ENCODE measurements around the gene CPLX3.
A peak's percentile ranks its signal among the peaks of the same experiment; 100 is the strongest.
"Not testable (repeated sequence)": the region's sequence is repeated elsewhere in the genome, so short reads cannot be mapped to it uniquely, and the experiment has no call there.

Gene CPLX3

GRCh38 chr15:74826364-74826819 is at the start of gene CPLX3:
CPLX3 (plus strand) TSS chr15:74826627; CDS start chr15:74826704, 77 bp downstream.
- DNase-seq = peak; percentile 76

DNA sequence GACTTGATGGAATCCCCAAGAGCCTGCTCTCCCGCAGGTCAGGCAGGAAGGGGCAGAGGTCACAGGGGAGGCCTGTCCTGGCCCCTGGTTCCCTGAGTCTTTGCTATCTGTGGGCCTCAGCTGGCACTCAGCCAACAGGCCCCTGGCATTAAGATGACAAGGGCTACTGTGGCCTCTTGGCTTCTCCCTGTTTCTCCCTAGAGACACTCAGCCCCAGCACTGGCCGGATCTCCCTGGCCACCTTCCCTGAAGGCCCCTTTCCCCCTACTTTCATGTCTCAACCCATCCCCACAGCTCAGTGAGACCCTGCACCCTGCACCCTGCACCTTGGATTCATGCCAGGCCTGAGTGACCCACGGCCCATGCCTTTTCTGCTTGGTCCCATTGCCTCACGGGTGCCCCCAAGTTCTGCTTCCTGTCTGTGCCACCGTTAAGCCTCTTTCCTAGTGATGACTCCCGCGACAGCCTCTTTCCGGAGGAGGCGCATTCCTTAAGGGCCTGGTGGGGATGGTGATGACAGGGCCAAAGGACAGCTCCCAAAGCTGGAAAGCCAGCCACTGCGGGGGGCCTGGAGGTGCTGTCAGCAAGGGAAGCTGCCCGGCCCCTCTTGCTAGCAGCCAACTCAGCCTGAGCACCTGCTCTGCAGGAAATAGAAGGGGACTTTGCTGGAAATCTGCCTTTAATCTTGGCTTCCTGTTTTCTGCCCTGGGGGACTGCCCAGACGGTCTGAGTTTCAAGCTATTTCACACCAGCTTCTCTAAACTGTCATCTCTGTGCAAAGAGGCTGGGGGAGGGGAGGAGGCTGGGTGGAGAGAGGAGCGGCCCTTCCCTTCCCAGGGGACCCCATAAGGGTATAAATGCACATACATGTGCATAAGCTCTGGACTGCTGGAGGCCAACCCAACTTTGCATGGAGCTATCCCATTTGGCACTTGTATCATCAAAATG is 49.3 kb upstream of the CPLX3 start:
- peak; percentile 48 for DNase-seq

DNA sequence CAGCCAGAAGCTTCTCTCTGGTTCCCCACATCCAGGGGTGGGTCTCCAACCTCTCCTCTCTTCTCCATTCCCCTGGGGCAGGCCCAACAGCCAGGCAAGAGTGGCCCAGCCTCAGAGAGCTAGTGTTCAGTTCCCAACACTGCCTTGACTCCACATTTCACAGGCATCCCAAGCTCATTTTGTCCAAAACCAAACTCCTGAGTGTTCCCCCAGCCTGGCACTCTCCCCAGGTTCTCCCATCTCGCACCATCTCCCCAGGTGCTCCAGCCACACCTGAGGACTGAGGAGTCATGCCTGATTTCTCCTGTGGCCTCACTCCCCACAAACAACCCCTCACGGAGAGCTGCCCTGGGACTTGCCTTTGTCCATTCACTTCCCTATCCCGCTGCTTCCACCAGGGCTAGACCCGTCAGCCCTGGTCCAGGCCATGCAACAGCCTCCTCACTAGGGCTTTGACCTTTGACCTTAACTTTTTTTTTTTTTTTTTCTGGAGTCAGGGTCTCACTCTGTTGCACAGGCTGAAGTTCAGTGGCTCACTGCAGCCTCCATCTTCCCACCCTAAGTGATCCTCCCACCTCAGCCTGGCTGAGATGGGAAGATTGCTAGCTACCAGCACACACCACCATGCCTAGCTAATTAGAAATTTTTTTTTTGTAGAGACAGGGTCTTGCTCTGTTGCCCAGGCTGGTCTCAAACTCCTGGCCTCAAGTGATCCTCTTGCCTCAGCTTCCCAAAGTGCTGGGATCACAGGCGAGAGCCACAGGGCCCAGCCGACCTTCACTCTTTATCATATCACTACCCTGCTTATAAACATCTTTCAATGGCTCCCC is 48.4 kb upstream of the CPLX3 start:
- DNase-seq = no peak

GRCh38 chr15:74778599-74778970 is 47.8 kb upstream of the CPLX3 start:
- no peak for DNase-seq

DNA sequence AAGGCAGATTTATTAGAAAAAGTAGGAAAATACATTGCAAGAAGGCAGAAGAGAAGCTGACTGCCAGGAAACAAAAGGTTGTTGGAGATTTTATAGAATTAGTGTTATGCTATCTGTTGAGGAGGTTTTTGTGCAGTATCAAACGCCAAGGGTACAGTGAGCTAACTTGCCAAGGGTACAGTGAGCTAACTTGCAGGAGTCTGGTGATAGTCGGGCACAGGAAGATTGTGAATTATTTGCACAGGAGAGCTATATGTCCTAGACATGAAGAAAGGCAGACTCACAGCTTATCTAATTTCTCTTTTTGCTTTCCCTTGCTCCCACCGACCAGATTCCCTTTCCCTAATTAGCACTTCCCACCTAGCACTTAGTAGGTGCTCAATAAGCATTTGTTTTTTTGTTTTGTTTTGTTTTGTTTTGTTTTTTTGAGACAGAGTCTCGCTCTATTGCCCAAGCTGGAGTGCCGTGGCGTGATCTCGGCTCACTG is 47.2 kb upstream of the CPLX3 start:
- no peak for DNase-seq

GRCh38 chr15:74780523-74781430 is 45.6 kb upstream of the CPLX3 start:
- no peak for DNase-seq

- DNase-seq = peak; percentile 88
These were observed 44.8 kb upstream of the CPLX3 start, which contains the start of gene CSK for GRCh38 chr15:74781431-74782258. CSK (plus strand) TSS chr15:74782080; CDS start chr15:74798298, 16,218 bp downstream.

DNA sequence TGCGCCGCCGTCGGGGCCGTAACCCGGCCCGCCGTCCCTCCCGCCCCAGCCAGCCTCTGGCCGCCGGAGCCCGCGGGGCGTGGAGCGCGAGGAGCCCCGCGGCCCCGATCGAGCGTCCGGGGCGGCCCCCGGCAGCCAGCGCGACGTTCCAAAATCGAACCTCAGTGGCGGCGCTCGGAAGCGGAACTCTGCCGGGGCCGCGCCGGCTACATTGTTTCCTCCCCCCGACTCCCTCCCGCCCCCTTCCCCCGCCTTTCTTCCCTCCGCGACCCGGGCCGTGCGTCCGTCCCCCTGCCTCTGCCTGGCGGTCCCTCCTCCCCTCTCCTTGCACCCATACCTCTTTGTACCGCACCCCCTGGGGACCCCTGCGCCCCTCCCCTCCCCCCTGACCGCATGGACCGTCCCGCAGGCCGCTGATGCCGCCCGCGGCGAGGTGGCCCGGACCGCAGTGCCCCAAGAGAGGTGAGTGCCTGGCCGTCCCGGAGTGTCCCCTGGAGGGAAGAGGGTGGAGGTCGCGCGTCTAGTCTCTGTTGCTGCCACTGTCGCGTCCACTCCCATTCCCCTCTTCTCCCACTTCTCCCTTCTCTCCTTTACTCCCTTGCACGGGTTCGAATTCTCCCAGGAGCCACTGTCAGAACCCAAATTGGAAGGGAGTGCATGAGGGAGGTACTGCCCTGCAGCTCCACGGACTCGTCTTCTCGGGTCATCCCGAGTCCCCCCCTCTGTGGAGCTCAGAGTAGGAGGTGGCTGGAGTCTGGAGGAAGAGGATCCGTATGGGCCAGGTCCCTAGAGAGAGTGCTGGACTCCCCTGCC is 44.0 kb upstream of the CPLX3 start:
- DNase-seq = peak; percentile 51

GRCh38 chr15:74783072-74783807 is 43.2 kb upstream of the CPLX3 start:
- DNase-seq = no peak

- no peak for DNase-seq
These were observed 42.6 kb upstream of the CPLX3 start for GRCh38 chr15:74783808-74784175.

GRCh38 chr15:74784426-74785193 is 41.8 kb upstream of the CPLX3 start:
- no peak for DNase-seq

DNA sequence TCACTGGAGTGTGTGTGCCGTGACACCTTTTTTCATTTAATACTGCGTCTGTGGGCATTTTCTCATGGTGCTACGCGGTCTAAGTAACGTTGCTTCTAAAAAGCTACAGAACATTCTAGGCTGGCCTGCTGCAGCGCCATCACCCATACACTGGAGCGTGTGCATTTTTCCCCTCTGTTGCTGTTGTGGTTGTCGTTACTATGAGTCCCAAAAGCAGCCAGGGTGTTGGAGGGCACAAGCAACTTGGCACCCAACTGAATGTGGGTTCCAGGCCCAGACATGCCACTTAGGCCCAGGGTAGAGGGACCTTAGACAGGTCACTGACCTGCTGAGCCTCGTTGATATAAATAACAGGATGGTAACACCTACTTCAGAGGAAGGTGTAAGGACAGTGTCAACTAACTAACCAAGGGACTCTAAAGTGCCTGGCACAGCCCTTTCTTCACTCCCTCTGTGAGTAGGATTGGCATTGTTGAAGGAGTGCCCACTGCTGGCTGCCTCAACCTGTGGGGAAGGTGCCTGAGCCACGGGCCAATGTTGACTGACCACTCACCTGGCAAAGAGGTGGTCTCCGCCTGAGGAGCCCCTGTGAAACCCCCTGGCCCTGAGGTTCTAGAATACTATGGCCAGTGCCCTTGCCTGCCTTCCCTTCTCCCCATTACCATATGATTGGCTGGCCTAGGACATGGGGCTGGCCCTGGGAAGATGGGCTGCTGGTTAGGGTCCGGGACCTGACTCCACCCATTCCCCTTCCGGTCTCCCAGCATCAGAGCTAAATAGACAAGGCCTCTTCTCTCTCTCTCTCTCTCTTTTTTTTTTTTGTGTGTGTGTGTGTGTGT is 41.0 kb upstream of the CPLX3 start:
- DNase-seq = no peak

GRCh38 chr15:74786081-74786480 is 40.3 kb upstream of the CPLX3 start:
- DNase-seq = not testable (repeated sequence)

DNA sequence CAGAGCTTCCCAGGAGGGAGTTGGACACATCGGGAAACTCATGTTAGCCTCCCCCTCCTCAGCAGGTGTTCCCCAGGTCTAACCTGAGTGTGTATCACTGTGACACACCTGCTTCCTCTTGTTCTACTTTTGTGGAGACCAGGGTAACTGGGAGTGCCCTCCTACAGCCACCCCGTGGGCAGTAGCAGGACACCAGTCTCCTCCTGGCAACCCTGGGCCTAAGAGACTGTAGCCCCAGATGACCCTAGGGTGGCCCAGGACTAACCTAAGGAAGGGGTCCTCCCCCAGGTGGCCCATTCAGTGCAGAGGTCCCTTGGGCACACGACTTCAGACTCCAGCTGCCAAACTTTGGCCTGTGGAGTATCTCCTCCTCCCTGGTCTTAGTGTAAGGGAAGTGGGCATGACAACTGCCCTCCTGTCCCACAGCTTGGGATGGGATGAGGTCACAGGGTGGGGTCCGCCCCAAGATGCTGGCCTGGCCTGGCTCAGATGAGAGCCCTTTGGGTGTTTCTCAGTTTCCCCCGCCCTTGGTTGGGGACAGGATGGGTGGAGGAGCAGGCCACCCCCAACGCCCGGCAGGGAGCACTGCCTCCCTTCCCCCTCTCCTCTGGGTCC is 39.8 kb upstream of the CPLX3 start:
- DNase-seq = no peak

GRCh38 chr15:74787251-74788041 is 39.0 kb upstream of the CPLX3 start:
- DNase-seq = peak; percentile 68

DNA sequence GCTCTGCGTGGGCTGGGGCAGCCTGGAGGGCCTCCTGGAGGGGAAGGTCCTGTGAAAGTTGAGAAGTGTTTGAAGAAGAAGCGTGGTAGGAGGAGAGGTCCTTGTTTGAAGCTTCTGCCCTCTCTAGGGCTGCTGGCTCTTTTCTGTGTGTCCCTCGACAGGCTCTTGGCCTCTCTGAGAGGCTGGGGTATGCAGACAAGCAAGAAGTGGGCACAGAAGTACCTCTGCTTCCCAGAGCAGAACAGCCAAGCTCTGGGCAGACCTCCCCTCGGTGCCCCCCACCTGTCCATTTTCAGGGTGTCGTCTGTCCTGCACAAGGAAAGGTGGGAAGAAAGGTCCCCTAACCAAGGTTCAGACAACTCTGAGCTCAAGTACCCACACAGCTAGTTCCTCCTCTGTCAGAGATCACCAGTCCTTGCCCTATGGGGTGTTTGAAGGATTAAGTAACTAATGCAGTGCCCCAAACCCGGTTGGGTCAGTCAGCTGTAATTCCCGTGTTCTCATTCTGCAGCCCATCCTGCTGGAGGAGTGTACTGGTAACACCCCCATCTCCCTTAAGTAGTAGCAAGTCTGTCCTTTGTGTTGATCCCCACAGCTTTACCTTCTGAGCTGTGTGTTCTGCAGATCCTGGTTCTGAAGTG is 38.3 kb upstream of the CPLX3 start:
- no peak for DNase-seq
